Measurements from ENCODE around the gene SMAD3.

The SMAD3 gene

GRCh38 chr15:67173786-67174185, 108.4 kb downstream of the SMAD3 start:
- TF ChIP-seq CTCF (IDR thresholded peaks at IDR 0.05; ENCODE audit: borderline replicate concordance, control extremely low read depth, extremely low read depth, insufficient read depth, missing control alignments) = no peak
- DNase-seq (ENCODE audit: low spot score) = no peak
- in situ Hi-C loops (cut with MboI; ENCODE audit: low sequenced_read_pairs, unreplicated experiment) = no loop called here

GRCh38 chr15:67174446-67174845, 109.0 kb downstream of the SMAD3 start:
- no peak for TF ChIP-seq CTCF (IDR thresholded peaks at IDR 0.05; ENCODE audit: borderline replicate concordance, control extremely low read depth, extremely low read depth, insufficient read depth, missing control alignments)
- DNase-seq (ENCODE audit: low spot score) = no peak
- in situ Hi-C loops (cut with MboI; ENCODE audit: low sequenced_read_pairs, unreplicated experiment) = no loop called here

- in situ Hi-C loops (cut with MboI; ENCODE audit: low sequenced_read_pairs, unreplicated experiment) = no loop called here
- peak; percentile 56 for DNase-seq (ENCODE audit: low spot score)
- no peak for TF ChIP-seq CTCF (IDR thresholded peaks at IDR 0.05; ENCODE audit: borderline replicate concordance, control extremely low read depth, extremely low read depth, insufficient read depth, missing control alignments)
Measured at GRCh38 chr15:67174864-67175573, 109.6 kb downstream of the SMAD3 start.

- peak; percentile 78 for DNase-seq (ENCODE audit: low spot score)
- in situ Hi-C loops (cut with MboI; ENCODE audit: low sequenced_read_pairs, unreplicated experiment) = no loop called here
- TF ChIP-seq CTCF (IDR thresholded peaks at IDR 0.05; ENCODE audit: borderline replicate concordance, control extremely low read depth, extremely low read depth, insufficient read depth, missing control alignments) = no peak
Measured at GRCh38 chr15:67175643-67176071, 110.3 kb downstream of the SMAD3 start.

GRCh38 chr15:67176195-67176971, 111.0 kb downstream of the SMAD3 start:
- no peak for DNase-seq (ENCODE audit: low spot score)
- no peak for TF ChIP-seq CTCF (IDR thresholded peaks at IDR 0.05; ENCODE audit: borderline replicate concordance, control extremely low read depth, extremely low read depth, insufficient read depth, missing control alignments)
- in situ Hi-C loops (cut with MboI; ENCODE audit: low sequenced_read_pairs, unreplicated experiment) = no loop called here

- in situ Hi-C loops (cut with MboI; ENCODE audit: low sequenced_read_pairs, unreplicated experiment) = no loop called here
- TF ChIP-seq CTCF (IDR thresholded peaks at IDR 0.05; ENCODE audit: borderline replicate concordance, control extremely low read depth, extremely low read depth, insufficient read depth, missing control alignments) = no peak
- DNase-seq (ENCODE audit: low spot score) = no peak
Measured at GRCh38 chr15:67177752-67178151, 112.3 kb downstream of the SMAD3 start.

Measured in GM13976 (cell line).